HG03432 (cell line): ENCODE measurements around the gene RPRD2.
A peak's percentile ranks its signal among the peaks of the same experiment; 100 is the strongest.

Experiments used
- ATAC-seq: cut with Tn5 transposase; IDR thresholded peaks from one replicate; pipeline ENCODE4 v1.9.1; 2021; ENCODE audit warnings: mild to moderate bottlenecking, moderate library complexity; ENCODE audit not compliant: unreplicated experiment

The RPRD2 gene

DNA sequence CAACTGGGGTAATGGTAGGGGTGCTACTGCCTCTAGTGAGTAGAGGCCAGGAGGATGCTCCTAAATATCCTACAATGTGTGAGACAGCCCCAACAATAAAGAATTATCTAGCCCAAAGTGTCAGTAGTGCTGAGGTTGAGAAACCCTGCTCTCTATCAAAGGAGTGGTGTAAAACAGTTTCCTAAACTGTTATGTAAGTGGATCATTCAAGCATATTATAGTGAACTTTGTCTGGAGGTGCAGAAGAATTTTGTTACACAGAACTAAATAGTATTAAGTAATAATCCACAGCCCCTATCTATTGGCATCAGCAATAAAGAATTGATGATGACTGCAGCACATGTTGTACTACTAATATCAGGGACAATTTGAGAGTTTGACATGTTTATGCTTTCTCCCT is 103.0 kb downstream of the RPRD2 start:
- no peak for ATAC-seq

DNA sequence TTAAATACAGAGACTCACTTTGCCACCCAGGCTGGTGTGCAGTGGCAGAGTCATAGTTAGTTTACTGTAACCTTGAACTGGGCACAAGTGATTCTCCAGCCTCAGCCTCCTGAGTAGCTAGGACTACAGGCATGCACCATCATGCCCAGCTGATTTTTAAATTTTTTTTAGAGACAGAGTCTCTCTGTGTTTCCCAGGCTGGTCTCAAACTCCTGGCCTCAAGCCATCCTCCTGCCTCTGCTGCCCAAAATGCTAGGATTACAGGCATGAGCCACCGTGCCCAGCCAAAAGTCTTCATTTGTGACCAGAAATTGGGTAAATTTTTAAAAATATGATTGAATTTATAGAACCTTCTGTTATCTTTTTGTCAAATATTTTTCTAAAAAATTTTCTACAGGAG is 105.3 kb downstream of the RPRD2 start:
- no peak for ATAC-seq

DNA sequence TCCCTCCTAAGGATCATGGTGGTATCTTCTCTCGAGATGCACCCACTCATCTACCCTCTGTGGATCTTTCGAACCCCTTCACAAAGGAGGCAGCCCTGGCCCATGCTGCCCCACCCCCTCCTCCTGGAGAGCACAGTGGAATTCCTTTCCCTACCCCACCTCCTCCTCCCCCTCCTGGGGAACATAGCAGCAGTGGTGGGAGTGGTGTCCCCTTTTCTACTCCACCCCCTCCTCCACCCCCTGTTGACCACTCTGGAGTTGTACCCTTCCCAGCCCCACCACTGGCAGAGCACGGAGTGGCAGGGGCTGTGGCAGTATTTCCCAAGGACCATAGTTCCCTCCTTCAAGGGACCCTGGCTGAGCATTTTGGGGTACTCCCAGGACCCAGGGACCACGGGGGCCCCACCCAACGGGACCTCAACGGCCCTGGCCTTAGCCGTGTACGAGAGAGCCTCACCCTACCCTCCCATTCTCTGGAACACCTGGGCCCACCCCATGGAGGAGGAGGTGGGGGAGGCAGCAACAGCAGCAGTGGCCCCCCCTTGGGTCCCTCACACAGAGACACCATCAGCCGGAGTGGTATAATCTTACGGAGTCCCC is 108.8 kb downstream of the RPRD2 start:
- no peak for ATAC-seq

DNA sequence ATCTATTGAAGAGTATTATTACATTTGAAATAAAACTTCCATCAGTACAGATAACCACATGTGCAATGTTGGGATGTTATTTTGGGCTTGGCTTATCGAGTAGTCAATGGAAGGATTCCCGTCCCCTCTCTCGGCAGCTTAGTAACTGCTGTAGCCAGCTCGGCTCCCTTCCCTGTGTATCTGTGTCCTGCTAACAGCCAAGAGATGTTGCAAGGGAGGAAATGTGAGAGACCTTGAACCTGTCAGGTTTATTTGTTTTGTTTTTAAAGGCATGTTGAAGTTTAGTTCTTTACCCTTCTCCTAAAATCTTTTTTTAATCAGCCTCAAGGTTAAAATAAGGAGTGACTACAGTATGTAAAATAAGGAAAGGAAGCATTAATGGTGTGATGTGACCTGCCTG is 109.7 kb downstream of the RPRD2 start:
- no peak for ATAC-seq

DNA sequence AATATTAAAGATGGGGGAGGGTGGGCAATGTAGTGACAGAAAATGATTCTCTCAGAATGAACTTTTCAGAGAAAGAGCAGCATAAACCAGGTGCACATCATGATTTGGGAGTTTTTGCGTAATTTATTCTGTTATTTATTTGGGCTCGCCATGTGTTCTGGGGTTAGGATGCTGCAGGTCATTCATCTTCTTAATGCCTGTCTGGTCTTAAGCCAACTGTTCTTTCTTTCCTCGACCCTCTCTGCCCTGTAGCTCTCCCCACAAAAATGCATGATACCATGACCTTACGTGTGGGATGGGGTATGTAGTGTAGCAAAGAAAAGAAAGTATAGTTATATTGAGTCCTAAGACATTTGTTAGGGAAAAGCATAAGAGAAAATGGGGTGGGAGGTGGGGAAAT is 110.9 kb downstream of the RPRD2 start:
- ATAC-seq = no peak

DNA sequence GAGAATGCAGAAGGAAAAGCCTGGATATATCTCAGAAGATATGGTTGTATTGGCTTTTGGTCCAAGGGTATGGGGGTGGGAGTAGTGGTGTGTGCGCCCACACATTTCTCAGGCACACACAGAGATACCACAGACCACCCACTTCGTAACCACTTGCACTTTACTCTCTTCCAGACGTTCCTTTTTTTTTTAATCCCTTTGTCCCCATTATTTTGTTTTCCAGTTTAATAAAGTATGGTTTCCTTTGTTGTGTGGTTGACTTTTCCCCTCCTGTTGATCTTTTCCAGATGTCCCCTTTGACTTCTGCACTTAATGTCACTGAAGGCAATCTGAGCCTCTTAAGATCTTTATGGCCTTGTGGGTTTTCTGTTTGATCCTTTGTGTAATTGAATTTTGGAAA is 112.8 kb downstream of the RPRD2 start:
- ATAC-seq = no peak

DNA sequence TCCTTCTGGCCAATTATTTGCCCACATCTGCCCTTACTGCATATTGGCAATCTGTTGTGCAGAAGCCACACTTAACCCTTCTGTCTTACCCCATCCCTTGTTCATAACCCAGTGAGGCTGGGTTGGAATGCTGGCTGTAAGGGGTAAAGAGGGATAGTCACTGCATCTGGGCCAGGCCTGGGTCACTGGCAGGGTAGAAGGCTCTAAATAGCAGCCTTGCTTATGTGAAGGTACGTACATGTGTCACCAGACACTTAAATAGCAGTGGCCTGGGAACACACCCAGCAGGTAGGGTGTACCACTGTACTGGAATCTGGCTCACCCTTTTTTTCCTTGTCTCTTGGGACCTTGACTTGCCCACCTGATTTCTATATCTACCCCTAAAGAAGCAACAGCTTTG is 113.4 kb downstream of the RPRD2 start:
- ATAC-seq = no peak

DNA sequence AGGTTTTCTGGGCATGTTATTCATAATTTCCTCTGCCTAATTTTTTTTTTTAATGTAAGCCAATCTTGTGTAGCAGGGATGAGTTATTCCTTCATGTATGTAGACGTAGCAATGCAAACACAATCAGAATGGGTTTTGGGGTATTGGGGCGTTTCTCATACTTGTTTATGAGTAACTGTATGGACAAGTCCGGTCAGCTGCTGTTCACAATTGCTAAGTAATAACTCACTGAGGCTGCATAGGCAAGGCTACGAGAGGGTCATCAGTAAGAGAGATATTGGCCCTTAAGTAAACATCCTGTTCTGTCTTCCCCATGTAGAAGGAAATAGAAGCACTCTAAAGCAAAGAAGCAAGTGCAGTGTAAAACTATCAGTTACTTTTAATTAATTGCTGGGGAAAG is 113.8 kb downstream of the RPRD2 start:
- no peak for ATAC-seq

DNA sequence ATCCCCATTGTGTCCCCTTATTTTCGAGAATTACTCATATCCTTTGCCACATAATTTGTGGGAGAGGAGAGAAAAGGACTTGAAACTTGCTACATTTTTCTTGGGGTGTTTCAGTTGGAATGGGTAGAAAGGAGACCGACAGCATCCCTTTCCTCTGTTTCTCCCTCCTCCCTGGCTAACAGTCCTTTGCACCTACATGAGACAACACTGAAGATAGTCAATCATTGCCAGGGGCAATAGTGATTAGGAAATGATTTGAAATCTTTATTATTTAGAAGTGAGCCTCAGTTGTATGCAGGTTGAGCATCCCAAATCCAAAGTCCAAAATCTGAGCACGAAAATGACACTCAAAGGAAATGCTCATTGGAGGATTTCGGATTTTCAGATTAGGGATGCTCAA is 115.4 kb downstream of the RPRD2 start:
- ATAC-seq = no peak

DNA sequence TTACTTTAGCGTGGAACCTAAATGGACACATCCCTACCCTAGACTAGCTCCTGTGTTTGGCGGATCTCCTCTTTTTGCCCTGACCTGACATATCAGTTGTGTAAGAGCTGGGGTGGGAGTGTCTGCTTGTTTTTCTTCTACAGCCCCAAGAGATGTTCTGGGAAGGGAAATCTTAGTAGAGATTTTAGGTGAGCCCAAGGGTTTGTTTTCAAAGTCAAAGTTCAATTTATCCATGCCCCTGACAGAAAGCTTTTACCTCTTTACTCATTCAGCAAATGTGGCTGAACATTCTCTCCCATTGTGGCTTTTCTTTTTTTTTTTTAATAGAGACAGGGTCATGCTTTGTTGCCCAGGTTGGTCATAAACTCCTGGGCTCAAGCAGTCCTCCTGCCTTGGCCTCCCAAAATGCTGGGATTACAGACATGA is 116.0 kb downstream of the RPRD2 start:
- no peak for ATAC-seq

DNA sequence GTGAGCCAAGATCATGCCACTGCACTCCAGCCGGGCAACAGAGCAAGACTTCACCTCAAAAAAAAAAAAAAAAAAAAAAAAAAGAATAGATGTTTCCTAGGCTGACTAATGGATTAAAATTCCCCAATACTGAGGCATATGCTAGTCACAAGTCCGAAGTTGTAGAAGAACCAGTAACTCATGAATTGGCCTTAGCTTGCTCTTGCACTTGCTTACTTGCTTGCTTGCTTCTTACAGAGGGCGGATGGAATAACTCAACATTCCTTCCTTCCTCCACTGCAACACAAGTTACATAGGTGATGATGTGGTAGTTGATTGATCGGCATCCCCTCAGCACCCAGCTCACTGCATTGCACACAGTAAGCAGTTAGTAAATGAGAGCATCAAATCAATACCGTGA is 120.5 kb downstream of the RPRD2 start:
- ATAC-seq = no peak

DNA sequence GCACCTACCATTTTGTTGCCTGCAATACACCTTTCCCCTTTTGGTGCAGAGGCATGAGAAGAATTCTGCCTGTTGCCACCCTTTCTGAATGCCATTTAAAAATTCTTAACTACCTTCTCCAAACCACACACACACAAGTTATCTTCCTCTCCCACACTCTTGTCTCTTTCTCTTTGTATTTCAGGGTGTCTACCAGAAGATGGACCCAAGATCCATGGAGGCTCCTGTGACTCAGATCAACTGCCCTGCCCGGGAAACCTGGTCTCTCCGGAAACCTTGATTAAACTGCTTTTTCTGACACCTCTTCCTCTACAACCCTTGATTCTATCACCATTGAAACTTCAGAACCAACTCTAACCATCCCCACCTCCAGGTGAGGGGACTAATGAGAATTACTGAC is 120.9 kb downstream of the RPRD2 start:
- ATAC-seq = no peak

DNA sequence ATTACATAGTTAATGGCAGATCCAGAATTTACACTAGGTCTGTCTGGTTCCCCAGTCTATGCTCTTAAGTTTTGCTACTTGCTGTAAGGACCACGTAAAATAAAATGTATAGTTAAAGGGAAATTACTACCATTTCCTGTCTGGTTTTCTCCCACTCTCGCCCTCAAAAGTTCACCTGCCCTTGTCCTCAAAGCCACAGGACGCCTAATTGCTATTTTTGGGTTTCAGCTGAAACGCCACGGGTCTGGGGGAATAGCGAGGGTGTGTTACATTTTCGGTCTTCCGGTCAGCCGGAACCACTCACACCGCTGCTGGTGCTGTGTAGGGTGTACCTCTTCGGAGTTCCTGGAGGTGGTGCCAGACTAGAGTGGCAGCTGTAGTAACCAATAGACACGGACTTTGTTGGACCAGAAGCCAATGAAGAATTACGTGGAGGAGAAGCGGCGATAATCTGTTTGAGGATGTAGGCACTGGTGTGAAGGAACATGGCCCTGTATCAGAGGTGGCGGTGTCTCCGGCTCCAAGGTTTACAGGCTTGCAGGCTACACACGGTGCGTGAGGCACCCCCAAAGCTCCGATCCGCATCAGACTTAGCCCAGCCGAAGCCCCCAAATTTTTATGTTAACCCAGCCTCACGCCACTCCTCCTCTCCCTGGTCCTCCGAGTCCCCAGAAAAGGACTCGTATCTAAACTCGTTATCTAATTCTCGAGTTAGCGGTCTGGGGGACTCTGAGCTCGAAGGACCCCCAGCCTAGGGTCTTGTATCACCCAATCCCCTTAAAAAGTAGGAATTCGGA is 123.2 kb downstream of the RPRD2 start, which contains the start of gene TARS2:
Gene TARS2 (plus strand): TSS at position 454 of the 797 bp plus-strand sequence. CDS start 32 bp downstream, at position 486.
- peak; percentile 99 for ATAC-seq

DNA sequence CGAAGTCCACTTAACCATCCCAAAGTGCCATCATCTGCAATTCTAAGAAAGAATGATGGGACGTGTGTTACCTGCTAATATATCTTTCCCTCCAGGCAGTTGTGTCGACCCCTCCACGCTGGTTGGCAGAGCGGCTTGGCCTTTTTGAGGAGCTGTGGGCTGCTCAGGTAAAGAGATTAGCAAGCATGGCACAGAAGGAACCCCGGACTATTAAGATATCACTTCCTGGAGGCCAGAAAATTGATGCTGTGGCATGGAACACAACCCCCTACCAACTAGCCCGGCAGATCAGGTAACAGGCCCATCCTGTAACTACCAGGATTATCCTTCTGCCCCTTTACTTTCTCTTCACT is 123.8 kb downstream of the RPRD2 start:
- no peak for ATAC-seq

DNA sequence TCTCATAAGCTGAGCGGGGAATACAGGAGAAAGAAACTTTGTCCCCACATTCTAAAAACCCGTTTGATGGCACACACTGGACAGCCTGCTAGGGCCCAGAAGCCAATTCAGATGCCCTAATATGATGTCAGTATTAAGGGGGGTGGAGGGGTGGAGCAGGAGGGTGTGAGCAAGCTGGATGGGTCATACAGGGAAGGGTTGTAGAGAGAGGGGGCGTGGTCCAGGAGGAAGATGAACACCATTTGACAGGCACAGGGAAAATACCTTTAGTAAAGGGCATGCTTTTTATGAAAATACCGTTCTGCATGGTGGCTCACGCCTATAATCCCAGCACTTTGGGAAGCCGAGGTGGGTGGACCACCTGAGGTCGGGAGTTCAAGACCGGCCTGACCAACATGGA is 129.2 kb downstream of the RPRD2 start:
- ATAC-seq = no peak

DNA sequence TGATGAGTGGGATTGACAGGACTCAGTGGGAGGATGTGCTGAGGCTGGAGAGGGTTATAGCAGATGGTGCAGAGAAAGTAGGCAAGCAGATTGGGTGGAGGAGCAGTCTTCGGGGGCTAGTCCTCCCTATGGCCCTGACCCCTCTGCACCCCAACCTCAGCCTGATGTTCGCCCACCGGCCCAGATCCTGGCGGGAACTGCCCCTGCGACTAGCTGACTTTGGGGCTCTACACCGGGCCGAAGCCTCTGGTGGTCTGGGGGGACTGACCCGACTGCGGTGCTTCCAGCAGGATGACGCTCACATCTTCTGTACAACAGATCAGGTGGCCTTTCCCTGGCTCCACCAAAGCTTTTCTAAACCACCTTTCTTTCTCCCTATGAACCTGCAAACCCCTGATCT is 134.4 kb downstream of the RPRD2 start:
- ATAC-seq = no peak

DNA sequence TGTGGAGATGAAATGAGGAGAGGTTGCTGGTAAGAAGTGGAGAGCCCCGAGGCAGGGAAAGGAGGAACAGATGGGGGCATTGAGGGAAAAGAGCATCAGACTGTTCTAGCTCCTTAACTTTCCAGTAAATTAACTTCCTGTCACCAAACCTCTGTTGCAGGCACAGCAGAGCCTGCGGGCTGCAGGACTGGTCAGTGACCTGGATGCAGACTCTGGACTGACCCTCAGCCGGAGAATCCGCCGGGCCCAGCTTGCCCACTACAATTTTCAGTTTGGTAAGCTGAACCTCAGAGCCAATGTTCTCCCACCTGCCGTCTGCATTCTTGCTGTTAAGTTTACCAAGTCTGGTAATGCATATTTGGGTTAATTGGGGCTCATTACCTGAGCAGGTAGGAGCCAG is 141.5 kb downstream of the RPRD2 start:
- no peak for ATAC-seq

DNA sequence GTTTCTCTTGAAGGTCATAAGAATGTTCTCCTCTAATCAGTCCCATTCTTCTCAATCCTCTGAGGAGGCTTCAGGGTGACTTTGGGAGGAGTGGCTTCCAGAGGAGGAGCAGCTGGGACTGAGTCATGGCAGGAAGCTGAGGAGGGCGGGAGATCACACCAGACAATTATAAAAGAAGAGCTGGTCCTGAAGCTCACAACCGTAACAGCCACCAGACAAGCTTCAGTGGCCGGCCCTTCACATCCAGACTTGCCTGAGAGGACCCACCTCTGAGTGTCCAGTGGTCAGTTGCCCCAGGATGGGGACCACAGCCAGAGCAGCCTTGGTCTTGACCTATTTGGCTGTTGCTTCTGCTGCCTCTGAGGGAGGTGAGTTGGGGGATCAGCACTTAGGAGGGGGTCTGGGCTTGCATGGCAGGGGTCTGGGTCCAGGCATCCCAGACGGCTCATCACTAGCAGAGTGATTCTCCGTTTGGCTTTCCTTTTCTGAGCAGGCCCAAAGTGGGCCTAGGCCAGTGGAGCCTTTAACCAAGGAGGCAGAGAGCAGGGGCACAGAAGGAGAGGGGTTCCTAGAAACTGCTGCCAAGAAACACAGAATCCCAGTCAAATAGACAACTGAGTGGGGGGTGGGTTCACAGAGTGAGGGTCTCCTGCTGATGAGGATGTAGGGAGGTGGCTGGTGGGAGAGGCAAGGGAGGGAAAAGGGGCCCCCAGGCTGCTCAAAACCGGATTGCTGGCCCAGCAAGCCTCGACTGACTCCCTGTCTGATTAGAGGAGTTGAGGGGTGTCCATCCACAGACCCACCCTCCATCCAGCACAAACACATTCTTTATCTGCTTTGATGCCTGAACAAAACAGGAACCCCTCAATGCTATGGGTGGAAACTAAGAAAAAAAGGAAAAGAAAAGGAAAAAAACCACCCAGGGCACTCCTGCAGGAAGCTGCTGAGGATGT is 144.2 kb downstream of the RPRD2 start, which contains the start of gene ECM1:
Gene ECM1 (plus strand): TSS at position 198 of the 953 bp plus-strand sequence. CDS start 101 bp downstream, at position 299.
- ATAC-seq = no peak

DNA sequence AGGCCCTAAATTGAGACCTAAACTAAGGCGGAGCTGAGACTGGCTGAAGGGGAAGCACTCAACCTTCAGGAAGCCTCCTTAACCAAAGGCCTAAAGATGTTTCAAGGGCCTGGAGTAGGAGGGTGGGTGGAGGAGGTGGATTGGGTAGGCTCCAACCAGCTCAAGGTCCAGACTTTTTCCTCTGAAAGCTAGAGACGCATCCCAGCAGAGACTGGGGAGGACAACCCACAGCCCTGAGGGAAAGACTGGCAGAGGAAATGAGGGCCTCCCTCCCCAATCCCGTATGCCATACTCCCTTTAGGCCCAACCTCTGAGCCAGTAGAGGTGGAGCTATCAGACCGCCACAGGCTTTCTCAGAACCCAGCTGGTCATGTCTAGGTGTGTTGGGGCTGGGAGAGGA is 145.0 kb downstream of the RPRD2 start:
- ATAC-seq = no peak

DNA sequence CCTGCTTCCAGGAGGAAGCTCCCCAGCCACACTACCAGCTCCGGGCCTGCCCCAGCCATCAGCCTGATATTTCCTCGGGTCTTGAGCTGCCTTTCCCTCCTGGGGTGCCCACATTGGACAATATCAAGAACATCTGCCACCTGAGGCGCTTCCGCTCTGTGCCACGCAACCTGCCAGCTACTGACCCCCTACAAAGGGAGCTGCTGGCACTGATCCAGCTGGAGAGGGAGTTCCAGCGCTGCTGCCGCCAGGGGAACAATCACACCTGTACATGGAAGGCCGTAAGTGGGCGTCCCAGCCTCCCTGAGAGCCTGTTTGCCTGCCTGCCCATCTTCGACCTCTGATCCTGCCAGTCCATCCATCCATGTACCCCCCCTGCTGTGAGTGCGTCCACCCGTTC is 147.6 kb downstream of the RPRD2 start:
- ATAC-seq = no peak

DNA sequence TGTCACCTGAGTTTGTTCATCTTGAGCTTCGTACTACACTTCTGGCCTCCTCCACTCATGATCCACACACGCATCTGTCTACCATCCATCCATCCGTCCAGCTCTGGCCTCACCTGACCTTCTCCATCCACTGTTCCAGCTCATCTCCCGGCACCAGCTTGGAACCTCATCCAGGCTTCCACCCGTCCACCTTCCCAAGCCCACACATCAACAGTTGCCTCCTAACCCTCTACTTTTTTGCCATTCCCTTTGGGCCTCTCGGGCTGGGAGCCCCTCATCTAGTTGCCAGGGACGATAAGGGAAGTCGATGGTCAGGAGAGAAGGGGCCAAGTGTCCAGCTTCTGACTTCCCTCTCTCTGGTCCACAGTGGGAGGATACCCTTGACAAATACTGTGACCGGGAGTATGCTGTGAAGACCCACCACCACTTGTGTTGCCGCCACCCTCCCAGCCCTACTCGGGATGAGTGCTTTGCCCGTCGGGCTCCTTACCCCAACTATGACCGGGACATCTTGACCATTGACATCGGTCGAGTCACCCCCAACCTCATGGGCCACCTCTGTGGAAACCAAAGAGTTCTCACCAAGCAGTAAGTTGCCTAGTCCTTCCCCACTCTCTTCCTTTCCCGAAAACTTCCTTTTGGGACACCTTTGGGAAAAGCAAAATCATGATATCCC is 148.2 kb downstream of the RPRD2 start:
- ATAC-seq = no peak
